ENCODE data around the gene ZFR2. TPM values are rescaled to one million over a fixed set of nuclear protein-coding genes. Genes with fewer than 3 reads are reported as not detected.

ZFR2 gene
- total RNA-seq, 4 donors from 2014 or later = not detected

- no peaks in the 10 kb centered on the region for H3K36me3 ChIP-seq
- no peaks in the 10 kb centered on the region for H3K27me3 ChIP-seq
- WGBS, 2 donors = 91 to 92% methylated on average over 19 of the region's 19 CpGs
- H3K4me3 ChIP-seq (replicated peaks in 1 of 3) = no peak overlapping the region
- H3K4me1 ChIP-seq = no peaks in the 10 kb centered on the region
- H3K9me3 ChIP-seq = no peaks in the 10 kb centered on the region
- intact Hi-C loops (cut with DNase I) = no loop called here
- TF ChIP-seq CTCF (IDR thresholded peaks at IDR 0.05) = no peak
- TF ChIP-seq POLR2A (IDR thresholded peaks at IDR 0.05) = no peak
- no peak for DNase-seq
- H3K27ac ChIP-seq = no peak overlapping the region
These were observed 13.5 kb downstream of the ZFR2 start for GRCh38 chr19:3855320-3855719.

GRCh38 chr19:3852614-3853254, 16.1 kb downstream of the ZFR2 start:
- no peaks in the 10 kb centered on the region for H3K9me3 ChIP-seq
- no peaks in the 10 kb centered on the region for H3K4me1 ChIP-seq
- H3K27me3 ChIP-seq = no peaks in the 10 kb centered on the region
- no peak for DNase-seq
- H3K4me3 ChIP-seq (replicated peaks in 1 of 3) = no peak overlapping the region
- no peaks in the 10 kb centered on the region for H3K36me3 ChIP-seq
- H3K27ac ChIP-seq = no peak overlapping the region
- TF ChIP-seq POLR2A (IDR thresholded peaks at IDR 0.05) = no peak
- 94% methylated on average over 2 of the region's 4 CpGs for WGBS, 2 donors
- intact Hi-C loops (cut with DNase I) = no loop called here

GRCh38 chr19:3852177-3852511, 16.7 kb downstream of the ZFR2 start:
- Histone ChIP-seq H3K27ac (no peak overlapping the region), H3K4me1 (no peaks in the 10 kb centered on the region), H3K4me3 (replicated peaks in 1 of 3) (no peak overlapping the region), H3K36me3 (no peaks in the 10 kb centered on the region), H3K9me3 (no peaks in the 10 kb centered on the region), H3K27me3 (no peaks in the 10 kb centered on the region)
- intact Hi-C loops (cut with DNase I) = no loop called here
- 80% methylated on average over 1 of the region's 1 CpG; no CpG with 5 or more reads in 1 of the 2 donors for WGBS, 2 donors
- no peak for DNase-seq
- TF ChIP-seq CTCF (IDR thresholded peaks at IDR 0.05) (no peak), POLR2A (IDR thresholded peaks at IDR 0.05) (no peak)

- H3K4me3 ChIP-seq (replicated peaks in 1 of 3) = no peak overlapping the region
- H3K27me3 ChIP-seq = no peaks in the 10 kb centered on the region
- intact Hi-C loops (cut with DNase I) = no loop called here
- no peak for DNase-seq
- H3K27ac ChIP-seq = no peak overlapping the region
- WGBS, 2 donors = 93 to 97% methylated on average over 10 to 11 of the region's 11 CpGs
- TF ChIP-seq CTCF (IDR thresholded peaks at IDR 0.05) (no peak), POLR2A (IDR thresholded peaks at IDR 0.05) (no peak)
- no peaks in the 10 kb centered on the region for H3K4me1 ChIP-seq
- H3K36me3 ChIP-seq = no peaks in the 10 kb centered on the region
- H3K9me3 ChIP-seq = no peaks in the 10 kb centered on the region
These were observed 17.3 kb downstream of the ZFR2 start for GRCh38 chr19:3851254-3852176.

GRCh38 chr19:3850320-3850972, 18.4 kb downstream of the ZFR2 start:
- Histone ChIP-seq H3K9me3 (no peaks in the 10 kb centered on the region), H3K27me3 (no peaks in the 10 kb centered on the region), H3K36me3 (no peaks in the 10 kb centered on the region), H3K4me3 (replicated peaks in 1 of 3) (no peak overlapping the region), H3K4me1 (no peaks in the 10 kb centered on the region), H3K27ac (no peak overlapping the region)
- TF ChIP-seq CTCF (IDR thresholded peaks at IDR 0.05) = no peak
- no peak for TF ChIP-seq POLR2A (IDR thresholded peaks at IDR 0.05)
- no peak for DNase-seq
- 80 to 86% methylated on average over 6 of the region's 6 CpGs for WGBS, 2 donors
- intact Hi-C loops (cut with DNase I) = no loop called here
